ENCODE measurements around the gene PAOX.

The PAOX gene

GRCh38 chr10:133388973-133389818 is 10.1 kb downstream of the PAOX start:
- Histone ChIP-seq H3K4me1 (ENCODE audit: control insufficient read depth, insufficient read depth, low read length) (0 out of 2 replicates have a peak, but pooled peaks cover 2% of the 10 kb centered on the region), H3K4me3 (ENCODE audit: low read depth, low read length) (no peak overlapping the region), H3K36me3 (ENCODE audit: control insufficient read depth in 2 of 2, insufficient read depth in 1 of 2, low read length in 2 of 2) (peaks cover 0 to 4% of the 10 kb centered on the region in 2 experiments; a peak in 1 of 3 replicates), H3K27ac (ENCODE audit: extremely low read depth, low read depth, low read length) (no peak overlapping the region), H3K9me3 (ENCODE audit: control insufficient read depth, insufficient read depth, low read depth, low read length) (no peaks in the 10 kb centered on the region)
- TF ChIP-seq ZNF341 (tag by site-specific recombination; IDR thresholded peaks at IDR 0.05; ENCODE audit: low read depth) (no peak), ZNF138 (tag by site-specific recombination; IDR thresholded peaks at IDR 0.05; ENCODE audit: borderline replicate concordance) (no peak), FEZF1 (tag by site-specific recombination; IDR thresholded peaks at IDR 0.05) (no peak), ZBTB17 (tag by site-specific recombination; IDR thresholded peaks at IDR 0.05) (no peak), GLIS1 (tag by site-specific recombination; IDR thresholded peaks at IDR 0.05) (no peak), REST (tag by site-specific recombination; IDR thresholded peaks at IDR 0.05) (no peak), ZNF221 (tag by site-specific recombination; IDR thresholded peaks at IDR 0.05; ENCODE audit: borderline replicate concordance) (no peak), ZBTB8A (tag by site-specific recombination; IDR thresholded peaks at IDR 0.05) (no peak), ZNF214 (tag by site-specific recombination; IDR thresholded peaks at IDR 0.05; ENCODE audit: borderline replicate concordance) (no peak), HOXC10 (CRISPR knock-in tag; IDR thresholded peaks at IDR 0.05) (no peak), ZBTB7A (tag by site-specific recombination; IDR thresholded peaks at IDR 0.05; ENCODE audit: low read depth) (no peak), PRDM2 (tag by site-specific recombination; IDR thresholded peaks at IDR 0.05; ENCODE audit: borderline replicate concordance) (no peak), ZNF133 (tag by site-specific recombination; IDR thresholded peaks at IDR 0.05) (no peak)
- TF ChIP-seq, protein P1, sequence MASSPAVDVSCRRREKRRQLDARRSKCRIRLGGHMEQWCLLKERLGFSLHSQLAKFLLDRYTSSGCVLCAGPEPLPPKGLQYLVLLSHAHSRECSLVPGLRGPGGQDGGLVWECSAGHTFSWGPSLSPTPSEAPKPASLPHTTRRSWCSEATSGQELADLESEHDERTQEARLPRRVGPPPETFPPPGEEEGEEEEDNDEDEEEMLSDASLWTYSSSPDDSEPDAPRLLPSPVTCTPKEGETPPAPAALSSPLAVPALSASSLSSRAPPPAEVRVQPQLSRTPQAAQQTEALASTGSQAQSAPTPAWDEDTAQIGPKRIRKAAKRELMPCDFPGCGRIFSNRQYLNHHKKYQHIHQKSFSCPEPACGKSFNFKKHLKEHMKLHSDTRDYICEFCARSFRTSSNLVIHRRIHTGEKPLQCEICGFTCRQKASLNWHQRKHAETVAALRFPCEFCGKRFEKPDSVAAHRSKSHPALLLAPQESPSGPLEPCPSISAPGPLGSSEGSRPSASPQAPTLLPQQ (tag by site-specific recombination; IDR thresholded peaks at IDR 0.05): no peak
- TF ChIP-seq, protein P2, sequence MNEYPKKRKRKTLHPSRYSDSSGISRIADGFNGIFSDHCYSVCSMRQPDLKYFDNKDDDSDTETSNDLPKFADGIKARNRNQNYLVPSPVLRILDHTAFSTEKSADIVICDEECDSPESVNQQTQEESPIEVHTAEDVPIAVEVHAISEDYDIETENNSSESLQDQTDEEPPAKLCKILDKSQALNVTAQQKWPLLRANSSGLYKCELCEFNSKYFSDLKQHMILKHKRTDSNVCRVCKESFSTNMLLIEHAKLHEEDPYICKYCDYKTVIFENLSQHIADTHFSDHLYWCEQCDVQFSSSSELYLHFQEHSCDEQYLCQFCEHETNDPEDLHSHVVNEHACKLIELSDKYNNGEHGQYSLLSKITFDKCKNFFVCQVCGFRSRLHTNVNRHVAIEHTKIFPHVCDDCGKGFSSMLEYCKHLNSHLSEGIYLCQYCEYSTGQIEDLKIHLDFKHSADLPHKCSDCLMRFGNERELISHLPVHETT (tag by site-specific recombination; IDR thresholded peaks at IDR 0.05): no peak
- TF ChIP-seq, protein P3, sequence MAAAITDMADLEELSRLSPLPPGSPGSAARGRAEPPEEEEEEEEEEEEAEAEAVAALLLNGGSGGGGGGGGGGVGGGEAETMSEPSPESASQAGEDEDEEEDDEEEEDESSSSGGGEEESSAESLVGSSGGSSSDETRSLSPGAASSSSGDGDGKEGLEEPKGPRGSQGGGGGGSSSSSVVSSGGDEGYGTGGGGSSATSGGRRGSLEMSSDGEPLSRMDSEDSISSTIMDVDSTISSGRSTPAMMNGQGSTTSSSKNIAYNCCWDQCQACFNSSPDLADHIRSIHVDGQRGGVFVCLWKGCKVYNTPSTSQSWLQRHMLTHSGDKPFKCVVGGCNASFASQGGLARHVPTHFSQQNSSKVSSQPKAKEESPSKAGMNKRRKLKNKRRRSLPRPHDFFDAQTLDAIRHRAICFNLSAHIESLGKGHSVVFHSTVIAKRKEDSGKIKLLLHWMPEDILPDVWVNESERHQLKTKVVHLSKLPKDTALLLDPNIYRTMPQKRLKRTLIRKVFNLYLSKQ (tag by site-specific recombination; IDR thresholded peaks at IDR 0.05; ENCODE audit: borderline replicate concordance): no peak
- TF ChIP-seq, protein P4, sequence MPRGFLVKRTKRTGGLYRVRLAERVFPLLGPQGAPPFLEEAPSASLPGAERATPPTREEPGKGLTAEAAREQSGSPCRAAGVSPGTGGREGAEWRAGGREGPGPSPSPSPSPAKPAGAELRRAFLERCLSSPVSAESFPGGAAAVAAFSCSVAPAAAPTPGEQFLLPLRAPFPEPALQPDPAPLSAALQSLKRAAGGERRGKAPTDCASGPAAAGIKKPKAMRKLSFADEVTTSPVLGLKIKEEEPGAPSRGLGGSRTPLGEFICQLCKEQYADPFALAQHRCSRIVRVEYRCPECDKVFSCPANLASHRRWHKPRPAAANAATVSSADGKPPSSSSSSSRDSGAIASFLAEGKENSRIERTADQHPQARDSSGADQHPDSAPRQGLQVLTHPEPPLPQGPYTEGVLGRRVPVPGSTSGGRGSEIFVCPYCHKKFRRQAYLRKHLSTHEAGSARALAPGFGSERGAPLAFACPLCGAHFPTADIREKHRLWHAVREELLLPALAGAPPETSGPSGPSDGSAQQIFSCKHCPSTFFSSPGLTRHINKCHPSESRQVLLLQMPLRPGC (tag by site-specific recombination; IDR thresholded peaks at IDR 0.05): no peak
- ChIA-PET CTCF (no interaction called here), POLR2A (interaction anchor here (0.6 kb wide), 1 partner anchor 13 kb away, joined by 3 read pairs; no protein-coding TSS in a partner anchor)

Data from HEK293 (cell line).